ENCODE data around the gene PLCB4.

The PLCB4 gene

GRCh38 chr20:9475456-9475855, 406.6 kb downstream of the PLCB4 start:
- Histone ChIP-seq H3K9me3 (ENCODE audit: control insufficient read depth, insufficient read depth, low read length) (no peaks in the 10 kb centered on the region), H3K36me3 (ENCODE audit: control insufficient read depth, insufficient read depth, low read length) (no peaks in the 10 kb centered on the region; the same call in 1 of the 2 replicates), H3K4me3 (ENCODE audit: low read depth, low read length) (no peak overlapping the region), H3K27ac (ENCODE audit: low read depth, low read length) (no peak overlapping the region), H3K27me3 (ENCODE audit: control insufficient read depth, insufficient read depth, low read length) (no peaks in the 10 kb centered on the region), H3K9ac (ENCODE audit: low read depth, low read length) (no peak overlapping the region), H3K4me1 (ENCODE audit: control insufficient read depth, insufficient read depth, low read length) (no peaks in the 10 kb centered on the region)

GRCh38 chr20:9476174-9476573, 407.3 kb downstream of the PLCB4 start:
- H3K4me1 ChIP-seq (ENCODE audit: control insufficient read depth, insufficient read depth, low read length) = no peaks in the 10 kb centered on the region
- H3K27me3 ChIP-seq (ENCODE audit: control insufficient read depth, insufficient read depth, low read length) = no peaks in the 10 kb centered on the region
- H3K9ac ChIP-seq (ENCODE audit: low read depth, low read length) = no peak overlapping the region
- no peaks in the 10 kb centered on the region for H3K9me3 ChIP-seq (ENCODE audit: control insufficient read depth, insufficient read depth, low read length)
- no peak overlapping the region for H3K27ac ChIP-seq (ENCODE audit: low read depth, low read length)
- H3K4me3 ChIP-seq (ENCODE audit: low read depth, low read length) = no peak overlapping the region
- no peaks in the 10 kb centered on the region; the same call in 1 of the 2 replicates for H3K36me3 ChIP-seq (ENCODE audit: control insufficient read depth, insufficient read depth, low read length)

- Histone ChIP-seq H3K27ac (ENCODE audit: low read depth, low read length) (no peak overlapping the region), H3K9ac (ENCODE audit: low read depth, low read length) (no peak overlapping the region), H3K27me3 (ENCODE audit: control insufficient read depth, insufficient read depth, low read length) (no peaks in the 10 kb centered on the region), H3K4me1 (ENCODE audit: control insufficient read depth, insufficient read depth, low read length) (no peaks in the 10 kb centered on the region), H3K4me3 (ENCODE audit: low read depth, low read length) (no peak overlapping the region), H3K9me3 (ENCODE audit: control insufficient read depth, insufficient read depth, low read length) (no peaks in the 10 kb centered on the region), H3K36me3 (ENCODE audit: control insufficient read depth, insufficient read depth, low read length) (no peaks in the 10 kb centered on the region; the same call in 1 of the 2 replicates)
Observed at GRCh38 chr20:9476637-9477036, 407.8 kb downstream of the PLCB4 start.

- Histone ChIP-seq H3K27me3 (ENCODE audit: control insufficient read depth, insufficient read depth, low read length) (no peaks in the 10 kb centered on the region), H3K9me3 (ENCODE audit: control insufficient read depth, insufficient read depth, low read length) (no peaks in the 10 kb centered on the region), H3K27ac (ENCODE audit: low read depth, low read length) (no peak overlapping the region), H3K4me3 (ENCODE audit: low read depth, low read length) (no peak overlapping the region), H3K36me3 (ENCODE audit: control insufficient read depth, insufficient read depth, low read length) (no peaks in the 10 kb centered on the region; the same call in 1 of the 2 replicates), H3K9ac (ENCODE audit: low read depth, low read length) (no peak overlapping the region), H3K4me1 (ENCODE audit: control insufficient read depth, insufficient read depth, low read length) (no peaks in the 10 kb centered on the region)
Observed at GRCh38 chr20:9478771-9479170, 409.9 kb downstream of the PLCB4 start.

GRCh38 chr20:9480066-9480465, 411.2 kb downstream of the PLCB4 start:
- Histone ChIP-seq H3K4me1 (ENCODE audit: control insufficient read depth, insufficient read depth, low read length) (no peaks in the 10 kb centered on the region), H3K27me3 (ENCODE audit: control insufficient read depth, insufficient read depth, low read length) (no peaks in the 10 kb centered on the region), H3K36me3 (ENCODE audit: control insufficient read depth, insufficient read depth, low read length) (no peaks in the 10 kb centered on the region)

GRCh38 chr20:9482180-9482579, 413.3 kb downstream of the PLCB4 start:
- Histone ChIP-seq H3K27me3 (ENCODE audit: control insufficient read depth, insufficient read depth, low read length) (no peaks in the 10 kb centered on the region), H3K4me3 (ENCODE audit: low read depth, low read length) (no peak overlapping the region), H3K9ac (ENCODE audit: low read depth, low read length) (no peak overlapping the region), H3K4me1 (ENCODE audit: control insufficient read depth, insufficient read depth, low read length) (no peaks in the 10 kb centered on the region), H3K9me3 (ENCODE audit: control insufficient read depth, insufficient read depth, low read length) (no peaks in the 10 kb centered on the region), H3K36me3 (ENCODE audit: control insufficient read depth, insufficient read depth, low read length) (no peaks in the 10 kb centered on the region), H3K27ac (ENCODE audit: low read depth, low read length) (no peak overlapping the region)

More at GRCh38 chr20:9480066-9480465, 411.2 kb downstream of the PLCB4 start:
- H3K9ac ChIP-seq (ENCODE audit: low read depth, low read length) = no peak overlapping the region
- no peak overlapping the region for H3K27ac ChIP-seq (ENCODE audit: low read depth, low read length)
- H3K4me3 ChIP-seq (ENCODE audit: low read depth, low read length) = no peak overlapping the region
- no peaks in the 10 kb centered on the region for H3K9me3 ChIP-seq (ENCODE audit: control insufficient read depth, insufficient read depth, low read length)

- H3K9ac ChIP-seq (ENCODE audit: low read depth, low read length) = no peak overlapping the region
- no peaks in the 10 kb centered on the region for H3K4me1 ChIP-seq (ENCODE audit: control insufficient read depth, insufficient read depth, low read length)
- no peaks in the 10 kb centered on the region for H3K36me3 ChIP-seq (ENCODE audit: control insufficient read depth, insufficient read depth, low read length)
- H3K27me3 ChIP-seq (ENCODE audit: control insufficient read depth, insufficient read depth, low read length) = no peaks in the 10 kb centered on the region
- H3K4me3 ChIP-seq (ENCODE audit: low read depth, low read length) = no peak overlapping the region
- H3K27ac ChIP-seq (ENCODE audit: low read depth, low read length) = no peak overlapping the region
- H3K9me3 ChIP-seq (ENCODE audit: control insufficient read depth, insufficient read depth, low read length) = no peaks in the 10 kb centered on the region
Observed at GRCh38 chr20:9483131-9483530, 414.2 kb downstream of the PLCB4 start.

GRCh38 chr20:9485614-9486340, 416.9 kb downstream of the PLCB4 start:
- H3K9me3 ChIP-seq (ENCODE audit: control insufficient read depth, insufficient read depth, low read length) = no peaks in the 10 kb centered on the region
- no peaks in the 10 kb centered on the region for H3K36me3 ChIP-seq (ENCODE audit: control insufficient read depth, insufficient read depth, low read length)
- no peak overlapping the region for H3K27ac ChIP-seq (ENCODE audit: low read depth, low read length)
- H3K4me1 ChIP-seq (ENCODE audit: control insufficient read depth, insufficient read depth, low read length) = no peaks in the 10 kb centered on the region
- no peaks in the 10 kb centered on the region for H3K27me3 ChIP-seq (ENCODE audit: control insufficient read depth, insufficient read depth, low read length)
- H3K9ac ChIP-seq (ENCODE audit: low read depth, low read length) = no peak overlapping the region
- no peak overlapping the region for H3K4me3 ChIP-seq (ENCODE audit: low read depth, low read length)

- H3K36me3 ChIP-seq (ENCODE audit: control insufficient read depth, insufficient read depth, low read length) = no peaks in the 10 kb centered on the region
- no peaks in the 10 kb centered on the region for H3K4me1 ChIP-seq (ENCODE audit: control insufficient read depth, insufficient read depth, low read length)
- H3K27ac ChIP-seq (ENCODE audit: low read depth, low read length) = no peak overlapping the region
- no peak overlapping the region for H3K9ac ChIP-seq (ENCODE audit: low read depth, low read length)
- H3K4me3 ChIP-seq (ENCODE audit: low read depth, low read length) = no peak overlapping the region
- no peaks in the 10 kb centered on the region for H3K27me3 ChIP-seq (ENCODE audit: control insufficient read depth, insufficient read depth, low read length)
- H3K9me3 ChIP-seq (ENCODE audit: control insufficient read depth, insufficient read depth, low read length) = no peaks in the 10 kb centered on the region
Observed at GRCh38 chr20:9487231-9487630, 418.3 kb downstream of the PLCB4 start.

GRCh38 chr20:9488063-9488462, 419.2 kb downstream of the PLCB4 start:
- Histone ChIP-seq H3K4me1 (ENCODE audit: control insufficient read depth, insufficient read depth, low read length) (no peaks in the 10 kb centered on the region), H3K36me3 (ENCODE audit: control insufficient read depth, insufficient read depth, low read length) (no peaks in the 10 kb centered on the region), H3K9me3 (ENCODE audit: control insufficient read depth, insufficient read depth, low read length) (no peaks in the 10 kb centered on the region), H3K9ac (ENCODE audit: low read depth, low read length) (no peak overlapping the region), H3K27me3 (ENCODE audit: control insufficient read depth, insufficient read depth, low read length) (no peaks in the 10 kb centered on the region), H3K27ac (ENCODE audit: low read depth, low read length) (no peak overlapping the region), H3K4me3 (ENCODE audit: low read depth, low read length) (no peak overlapping the region)

GRCh38 chr20:9490161-9490560, 421.3 kb downstream of the PLCB4 start:
- H3K9me3 ChIP-seq (ENCODE audit: control insufficient read depth, insufficient read depth, low read length) = no peaks in the 10 kb centered on the region
- H3K27me3 ChIP-seq (ENCODE audit: control insufficient read depth, insufficient read depth, low read length) = no peaks in the 10 kb centered on the region
- H3K4me3 ChIP-seq (ENCODE audit: low read depth, low read length) = no peak overlapping the region
- H3K36me3 ChIP-seq (ENCODE audit: control insufficient read depth, insufficient read depth, low read length) = no peaks in the 10 kb centered on the region
- no peak overlapping the region for H3K9ac ChIP-seq (ENCODE audit: low read depth, low read length)
- no peaks in the 10 kb centered on the region for H3K4me1 ChIP-seq (ENCODE audit: control insufficient read depth, insufficient read depth, low read length)
- no peak overlapping the region for H3K27ac ChIP-seq (ENCODE audit: low read depth, low read length)

Data from HUES48 (cell line).